NCI-H2227 treated with DMSO at 0.1 percent for 48 hours (cell line): Measurements from ENCODE around the gene CADPS2.
"Not testable (repeated sequence)": the region's sequence is repeated elsewhere in the genome, so short reads cannot be mapped to it uniquely, and the experiment has no call there.

ENCODE experiments used
- DNase-seq: peaks from one replicate; lab custom pipeline; 2025; lab: John Stamatoyannopoulos, UW

Gene CADPS2

GRCh38 chr7:122289426-122289825 lies 596.8 kb downstream of the CADPS2 start:
- no peak for DNase-seq

DNA sequence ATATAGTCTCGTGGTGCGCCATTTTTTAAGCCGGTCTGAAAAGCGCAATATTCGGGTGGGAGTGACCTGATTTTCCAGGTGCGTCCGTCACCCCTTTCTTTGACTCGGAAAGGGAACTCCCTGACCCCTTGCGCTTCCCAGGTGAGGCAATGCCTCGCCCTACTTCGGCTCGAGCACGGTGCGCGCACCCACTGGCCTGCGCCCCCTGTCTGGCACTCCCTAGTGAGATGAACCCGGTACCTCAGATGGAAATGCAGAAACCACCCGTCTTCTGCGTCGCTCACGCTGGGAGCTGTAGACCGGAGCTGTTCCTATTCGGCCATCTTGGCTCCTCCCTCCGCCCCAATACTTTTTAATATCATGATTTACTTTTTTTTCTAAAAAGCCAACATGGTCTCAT lies 601.7 kb downstream of the CADPS2 start:
- not testable (repeated sequence) for DNase-seq

DNA sequence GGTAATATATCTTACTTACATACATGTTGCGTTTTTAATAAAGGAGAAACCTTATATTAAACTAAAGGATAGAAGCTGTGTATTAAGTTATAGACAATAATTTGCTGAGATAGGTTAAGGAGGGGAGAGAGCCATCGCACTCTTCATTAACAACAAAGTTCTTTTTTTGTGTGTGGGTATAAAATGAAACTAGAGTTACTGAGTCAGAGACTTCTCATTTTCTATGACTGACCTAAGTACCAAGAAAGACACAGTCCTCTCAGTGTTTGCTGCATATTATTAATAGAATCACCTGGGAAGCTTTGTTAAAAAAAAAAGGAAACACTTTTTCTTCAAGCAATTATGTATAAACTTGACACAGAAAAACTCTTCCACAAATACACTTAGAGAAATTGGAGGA lies 613.1 kb downstream of the CADPS2 start:
- DNase-seq: no peak

DNA sequence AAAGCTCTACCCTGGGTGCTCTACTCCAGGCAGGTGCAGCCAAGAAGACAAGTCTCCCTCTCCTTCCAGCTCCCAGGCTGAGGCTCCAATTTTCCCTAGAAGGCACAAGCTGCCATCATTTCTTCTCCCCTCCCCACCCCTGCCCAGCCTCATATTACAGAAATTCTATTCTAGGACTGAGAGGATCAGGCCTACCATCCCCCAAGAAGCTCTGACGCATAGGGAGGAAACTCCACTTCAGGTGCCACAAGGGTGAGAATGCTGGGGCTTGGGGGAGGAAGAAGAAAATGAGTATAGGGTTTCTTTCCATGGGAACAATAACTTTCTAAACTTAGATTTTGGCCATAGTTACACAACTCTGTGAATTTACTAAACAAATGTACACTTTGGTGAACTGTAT lies 617.0 kb downstream of the CADPS2 start:
- DNase-seq: no peak
